ENCODE data around the gene IFITM10.

IFITM10 gene

GRCh38 chr11:1763336-1763795, 13.0 kb upstream of the IFITM10 start:
- no peak for DNase-seq (ENCODE audit: low read depth)

DNA sequence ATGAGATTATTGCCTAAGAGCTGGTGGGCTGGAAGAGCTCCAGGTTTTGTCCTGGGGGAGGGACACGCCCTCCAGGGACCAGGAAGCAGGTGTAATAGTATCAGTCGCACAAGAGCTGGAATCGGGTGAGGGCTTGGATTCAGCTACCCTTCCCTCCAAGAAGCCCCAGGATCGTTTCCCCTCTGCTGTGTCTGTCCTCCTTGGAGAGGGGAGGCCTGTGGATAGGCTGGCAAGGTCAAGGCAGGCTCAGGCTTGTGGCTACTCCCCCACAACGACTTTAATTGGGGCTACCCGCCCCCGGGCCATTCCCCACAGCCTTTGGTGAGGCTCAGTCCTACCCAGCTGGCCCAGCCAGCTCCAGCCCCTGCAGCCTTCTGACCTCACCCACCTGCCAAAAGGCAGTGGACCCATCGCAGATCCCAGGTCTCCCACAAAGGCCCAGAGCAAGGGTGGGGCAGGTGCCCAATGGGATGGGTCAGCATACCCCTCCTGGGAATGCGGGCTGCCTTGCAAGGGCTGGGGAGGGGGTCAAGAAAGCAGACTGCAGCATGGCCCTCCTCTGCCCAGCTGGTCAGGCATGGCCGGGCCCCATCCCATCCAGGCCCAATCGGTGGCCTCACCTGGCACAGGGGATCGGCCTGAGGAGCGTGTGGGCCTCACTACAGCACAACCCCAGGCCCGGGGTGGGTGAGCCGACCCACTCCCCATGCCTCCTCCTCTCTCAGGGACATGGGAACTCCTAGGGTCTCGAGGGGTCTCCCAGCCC, 12.3 kb upstream of the IFITM10 start:
- DNase-seq (ENCODE audit: low read depth), result no peak

GRCh38 chr11:1761857-1762536, 11.6 kb upstream of the IFITM10 start:
- no peak for DNase-seq (ENCODE audit: low read depth)

DNA sequence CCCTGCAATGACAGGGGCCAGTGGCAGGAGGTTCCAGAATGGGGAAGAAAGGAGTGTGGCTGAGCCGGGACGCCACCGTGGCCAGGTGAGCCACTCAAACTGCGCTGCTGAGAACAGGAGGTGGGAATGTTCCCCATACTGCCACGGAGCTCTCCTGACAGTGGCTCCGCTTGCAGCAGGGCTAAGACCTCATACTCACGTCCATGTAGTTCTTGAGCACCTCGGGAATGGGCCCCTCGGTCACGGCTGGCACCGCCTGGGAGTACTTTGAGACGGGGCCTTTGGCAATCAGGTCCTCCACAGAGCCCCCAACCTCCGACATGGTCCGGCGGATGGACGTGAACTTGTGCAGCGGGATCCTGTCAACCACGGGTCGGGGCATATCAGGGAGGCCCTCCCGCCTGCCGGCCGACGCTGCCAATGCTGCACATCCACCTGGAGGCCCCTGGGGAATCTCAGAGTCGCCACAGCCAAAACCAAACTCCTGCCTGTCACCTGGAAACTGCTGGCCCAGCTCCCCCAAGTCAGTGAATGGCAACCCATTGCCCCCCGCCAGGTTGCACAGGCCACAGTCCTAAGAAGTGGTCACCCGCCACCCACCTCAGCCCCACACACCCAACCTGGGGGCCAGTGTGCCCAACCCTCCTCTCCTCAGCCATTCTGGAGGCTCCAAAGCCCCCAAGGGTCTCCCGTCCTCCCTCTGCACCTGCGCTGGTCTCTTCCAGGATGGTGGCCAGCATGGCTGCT, 10.9 kb upstream of the IFITM10 start:
- DNase-seq (ENCODE audit: low read depth), result no peak

GRCh38 chr11:1760351-1761109, 10.1 kb upstream of the IFITM10 start:
- no peak for DNase-seq (ENCODE audit: low read depth)

- DNase-seq (ENCODE audit: low read depth), result no peak
These were observed 9.4 kb upstream of the IFITM10 start for GRCh38 chr11:1759851-1760220.

DNA sequence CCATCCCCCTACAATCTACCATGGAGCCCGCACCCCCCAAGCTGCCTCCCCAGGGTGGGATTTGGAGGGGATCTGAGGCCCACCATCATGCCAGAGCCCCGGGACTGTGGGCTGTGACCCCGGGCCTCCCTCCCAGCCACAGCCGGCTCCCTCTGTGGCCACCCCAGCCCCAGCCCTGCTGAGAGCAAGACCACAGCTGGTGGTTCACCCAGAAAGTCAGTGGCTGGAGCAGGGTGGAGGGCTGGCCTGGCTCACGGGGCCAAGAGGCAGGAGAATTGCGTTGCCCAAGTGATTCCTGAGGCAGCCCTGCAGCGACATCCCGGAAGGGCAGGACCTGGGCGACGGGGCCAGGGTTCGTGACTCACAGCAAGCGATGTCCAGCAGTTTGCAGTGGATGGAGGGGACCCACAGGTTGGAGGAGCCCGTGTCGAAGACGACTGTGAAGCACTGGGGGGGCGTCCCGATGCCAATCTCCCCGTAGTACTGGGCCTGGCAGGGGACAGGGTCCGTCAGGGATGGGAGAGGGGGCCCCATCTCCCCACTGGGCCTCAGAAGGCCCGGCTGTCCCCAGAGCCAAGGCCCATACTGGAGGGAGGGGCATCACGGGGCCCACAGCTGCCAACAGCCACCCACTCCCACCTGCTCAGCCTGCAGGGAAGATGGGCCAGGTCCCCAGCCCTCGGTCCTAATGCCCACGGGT, 8.9 kb upstream of the IFITM10 start:
- no peak for DNase-seq (ENCODE audit: low read depth)

- no peak for DNase-seq (ENCODE audit: low read depth)
These were observed 8.3 kb upstream of the IFITM10 start for GRCh38 chr11:1758611-1759150.

DNA sequence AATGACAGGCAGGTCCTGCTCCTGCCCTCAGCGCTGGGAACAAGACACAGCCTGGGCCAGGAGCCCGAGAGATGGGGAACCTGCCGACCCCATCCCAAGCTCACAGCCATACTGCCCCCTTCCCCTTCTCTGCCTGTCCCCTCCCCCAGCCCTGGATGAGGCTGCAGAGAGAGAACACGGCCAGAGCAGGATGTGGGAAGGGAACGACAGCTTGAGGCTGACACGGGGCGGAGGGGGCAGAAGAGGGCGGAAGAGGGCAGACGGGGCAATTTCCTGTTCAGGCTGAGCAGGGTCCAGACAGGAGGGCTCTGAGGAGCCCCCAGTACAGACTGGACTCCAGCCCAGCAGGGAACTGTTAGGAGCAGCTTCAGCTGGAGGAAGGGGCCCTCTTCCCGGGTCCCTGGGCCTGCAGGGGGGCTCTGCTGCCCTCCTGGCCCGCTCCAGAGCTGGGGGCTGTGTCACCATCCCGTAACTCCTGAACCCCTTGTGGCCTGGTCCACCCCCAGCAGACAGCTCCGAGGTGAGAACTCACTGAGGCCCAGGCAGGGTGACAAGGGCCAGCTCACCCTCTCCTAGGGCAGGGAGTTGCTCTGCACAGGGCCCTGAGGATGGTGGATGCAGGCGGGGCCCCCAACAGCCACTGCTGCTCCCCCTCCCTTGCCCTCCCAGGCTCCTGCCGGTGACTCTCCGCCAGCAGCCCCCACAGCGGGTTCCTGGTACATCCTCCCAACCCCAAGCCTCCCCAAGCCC, 7.6 kb upstream of the IFITM10 start:
- DNase-seq (ENCODE audit: low read depth), result peak; percentile 45

GRCh38 chr11:1756791-1757771, 6.7 kb upstream of the IFITM10 start:
- DNase-seq (ENCODE audit: low read depth), result no peak

DNA sequence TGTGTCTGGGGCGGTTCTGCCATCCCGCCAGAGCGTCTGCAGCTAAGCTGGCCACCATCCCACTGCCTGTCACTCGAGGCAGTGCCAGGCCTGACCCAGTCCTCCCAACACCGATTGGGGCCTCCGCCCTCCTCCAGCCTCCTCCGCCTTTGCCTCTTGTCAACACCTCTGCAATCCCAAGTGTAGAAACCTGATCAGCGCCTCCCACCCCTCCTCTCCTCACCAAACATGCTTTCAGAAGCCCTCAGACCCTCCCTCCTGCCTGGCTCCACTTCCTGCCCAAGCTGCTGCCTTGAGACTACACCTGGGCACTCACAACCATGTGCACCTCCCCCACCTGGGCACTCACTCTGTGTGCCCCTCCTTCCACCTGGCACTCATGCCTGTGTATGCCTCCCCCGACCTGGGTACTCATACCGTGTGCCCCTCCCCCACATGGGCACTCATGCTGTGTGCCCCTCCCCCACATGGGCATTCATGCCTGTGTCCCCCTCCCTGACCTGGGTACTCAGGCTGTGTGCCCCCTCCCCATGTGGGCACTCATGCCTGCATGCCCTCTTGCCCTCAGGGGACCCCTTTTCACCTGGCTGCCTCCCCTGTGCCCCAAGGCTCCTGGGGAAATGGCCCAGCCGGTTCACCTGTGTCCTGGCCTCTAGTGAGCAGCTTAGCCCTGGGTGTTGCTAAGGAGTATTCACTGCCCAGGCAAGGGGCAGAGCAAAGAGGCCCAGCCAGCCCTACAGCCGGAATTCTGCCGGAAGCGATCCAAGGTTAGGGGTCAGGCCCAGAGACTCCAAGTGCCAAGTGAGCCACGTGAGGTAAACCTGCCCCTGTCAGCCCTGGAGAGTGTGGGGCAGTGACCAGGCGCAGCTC, 5.5 kb upstream of the IFITM10 start:
- no peak for DNase-seq (ENCODE audit: low read depth)

GRCh38 chr11:1755344-1755691, 4.9 kb upstream of the IFITM10 start:
- no peak for DNase-seq (ENCODE audit: low read depth)

- DNase-seq (ENCODE audit: low read depth), result no peak
These were observed 4.2 kb upstream of the IFITM10 start for GRCh38 chr11:1754376-1755150.

GRCh38 chr11:1753929-1754305, 3.5 kb upstream of the IFITM10 start:
- DNase-seq (ENCODE audit: low read depth), result no peak

GRCh38 chr11:1753229-1753928, 3.0 kb upstream of the IFITM10 start:
- DNase-seq (ENCODE audit: low read depth), result no peak

DNA sequence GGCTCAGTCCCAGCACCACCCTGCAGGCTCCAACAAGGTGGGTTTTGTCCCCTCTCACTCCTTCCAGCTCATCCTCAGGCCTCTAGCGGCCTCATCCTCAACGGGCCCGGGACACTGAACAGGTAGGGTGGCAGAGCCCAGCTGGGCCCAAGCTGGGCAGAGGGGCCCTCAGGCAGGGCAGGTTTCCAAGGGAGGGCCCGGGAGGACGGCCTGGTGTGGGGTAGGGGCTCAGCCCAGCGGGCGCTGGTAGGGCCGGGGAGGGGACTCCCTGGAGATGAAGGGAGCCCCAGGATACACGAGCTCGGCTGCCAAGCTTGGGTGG, 2.5 kb upstream of the IFITM10 start:
- DNase-seq (ENCODE audit: low read depth), result no peak
